Hepatocyte (in vitro differentiated cells): ENCODE data around the gene MBNL3. TPM values are rescaled to one million over a fixed set of nuclear protein-coding genes. Genes with fewer than 3 reads are reported as not detected.

Source experiments
- DNase-seq: peaks from one replicate; pipeline ENCODE4 v3.0.0-alpha.2; 2016; ENCODE audit warnings: low spot score
- H2AFZ ChIP-seq: fragments of 200-600 bp; sonication (generic); 2 replicates; pipeline ENCODE4 v1.6.0; 2016; ENCODE audit warnings: antibody characterized with exemption, mild to moderate bottlenecking
- H3K27ac ChIP-seq: fragments of 200-600 bp; sonication (generic); 2 replicates; pipeline ENCODE4 v1.5.1; 2016; ENCODE audit warnings: mild to moderate bottlenecking
- H3K27me3 ChIP-seq: fragments of 200-600 bp; sonication (generic); 2 replicates; pipeline ENCODE4 v1.6.1; 2016
- H3K36me3 ChIP-seq: fragments of 200-600 bp; sonication (generic); replicated peaks from 2 replicates; pipeline ENCODE4 v1.5.1; 2016; ENCODE audit warnings: low read depth; ENCODE audit not compliant: insufficient read depth
- H3K4me1 ChIP-seq: fragments of 200-600 bp; sonication (generic); 2 replicates; pipeline ENCODE4 v1.5.1; 2016; ENCODE audit warnings: mild to moderate bottlenecking, moderate library complexity; ENCODE audit not compliant: insufficient read depth
- H3K4me2 ChIP-seq: fragments of 200-600 bp; sonication (generic); 2 replicates; pipeline ENCODE4 v1.6.0; 2016
- H3K4me3 ChIP-seq: fragments of 200-600 bp; sonication (generic); 2 replicates; pipeline ENCODE4 v1.5.1; 2016; ENCODE audit warnings: mild to moderate bottlenecking
- H3K79me2 ChIP-seq: fragments of 200-600 bp; sonication (generic); 2 replicates; pipeline ENCODE4 v1.6.0; 2017; ENCODE audit warnings: mild to moderate bottlenecking
- H3K9me2 ChIP-seq: fragments of 200-600 bp; sonication (generic); replicated peaks from 2 replicates; pipeline ENCODE4 v1.6.0; 2017; ENCODE audit warnings: mild to moderate bottlenecking; ENCODE audit not compliant: insufficient read depth
- H3K9me3 ChIP-seq: fragments of 200-600 bp; sonication (generic); 2 replicates; pipeline ENCODE4 v1.5.1; 2016; ENCODE audit warnings: low read depth, mild to moderate bottlenecking
- H4K20me1 ChIP-seq: fragments of 200-600 bp; sonication (generic); 2 replicates; pipeline ENCODE4 v1.6.0; 2016; ENCODE audit warnings: mild to moderate bottlenecking; ENCODE audit not compliant: insufficient read depth, poor library complexity, severe bottlenecking
- EZH2 ChIP-seq: fragments of 200-600 bp; sonication (generic); IDR thresholded peaks from 2 replicates; pipeline ENCODE4 v1.6.1; 2016; ENCODE audit warnings: antibody characterized with exemption, mild to moderate bottlenecking, borderline replicate concordance
- EZH2phosphoT487 ChIP-seq: fragments of 200-600 bp; sonication (generic); IDR thresholded peaks from one replicate; pipeline ENCODE4 v1.6.1; 2018; ENCODE audit warnings: antibody characterized with exemption, mild to moderate bottlenecking, low read depth, moderate library complexity; ENCODE audit not compliant: unreplicated experiment, severe bottlenecking
- WGBS: methylation state at CpG from one replicate; pipeline ENCODE4 v1.1.6; 2016; ENCODE audit warnings: low lambda C conversion rate; ENCODE audit errors: missing lambda C conversion rate; 5-methylcytosine and 5-hydroxymethylcytosine counted together
- polyA plus RNA-seq: library from polyadenylated mRNA; unstranded; fragments of >200 nt; fragmentation: Nextera tagmentation; extraction: Ambion mirVana; gene quantifications from 2 replicates; pipeline ENCODE4 v1.2.1, GENCODE V29; 2016
- total RNA-seq: library from RNA; depleted of rRNA; stranded (reverse); fragments of >200 nt; gene quantifications from 2 replicates; pipeline ENCODE4 v1.2.3, GENCODE V29; 2014
- TF ChIP-seq, protein P1 (sequence below): fragments of 200-600 bp; sonication (generic); IDR thresholded peaks from 2 replicates; pipeline ENCODE4 v1.5.1; 2016; ENCODE audit warnings: antibody characterized with exemption, mild to moderate bottlenecking; ENCODE audit not compliant: poor library complexity

MBNL3 gene
- total and polyA plus RNA-seq, 2 experiments from 2014 or later, result 9.6 to 90.5 TPM

DNA sequence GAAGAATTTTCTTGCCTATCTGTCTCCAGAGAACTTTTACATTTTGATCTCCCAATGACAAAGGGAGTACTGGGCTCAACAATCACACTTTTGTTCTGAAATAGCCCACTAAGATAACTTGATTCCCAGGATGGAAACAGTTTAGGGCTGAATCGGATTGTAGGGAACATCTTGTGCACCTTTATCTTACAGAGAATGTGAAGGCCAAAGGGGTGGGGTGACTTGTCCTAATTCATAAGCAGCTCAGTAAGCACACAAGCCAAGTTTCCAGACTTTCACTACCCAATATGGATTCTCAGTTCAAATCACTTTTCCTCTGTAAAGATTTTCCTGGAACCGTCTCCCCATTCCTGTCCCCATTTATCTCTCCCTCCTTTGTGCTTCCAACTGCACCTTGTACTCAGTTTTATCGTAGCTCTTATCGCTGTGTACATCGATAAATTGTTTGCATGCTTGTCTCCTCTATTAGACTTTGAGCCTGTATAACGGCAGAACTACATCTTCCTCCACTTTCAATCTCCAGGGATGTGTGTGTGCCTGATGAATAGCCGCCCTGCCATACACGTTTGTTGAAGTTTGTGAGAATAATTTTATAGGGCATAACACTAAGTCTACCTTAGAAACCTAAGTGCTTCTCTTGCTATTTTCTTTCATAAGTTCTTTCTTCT, 77.4 kb downstream of the MBNL3 start:
- Histone ChIP-seq H3K27me3 (no peaks in the 10 kb centered on the region), H3K36me3 (no peaks in the 10 kb centered on the region), H3K4me1 (peaks cover 8% of the 10 kb centered on the region), H4K20me1 (no peaks in the 10 kb centered on the region), H2AFZ (no peak overlapping the region), H3K4me2 (peak overlapping the region; percentile 48), H3K79me2 (no peaks in the 10 kb centered on the region), H3K9me2 (no peaks in the 10 kb centered on the region), H3K9me3 (peaks cover 5% of the 10 kb centered on the region), H3K27ac (no peak overlapping the region), H3K4me3 (no peak overlapping the region)
- TF ChIP-seq, protein P1, sequence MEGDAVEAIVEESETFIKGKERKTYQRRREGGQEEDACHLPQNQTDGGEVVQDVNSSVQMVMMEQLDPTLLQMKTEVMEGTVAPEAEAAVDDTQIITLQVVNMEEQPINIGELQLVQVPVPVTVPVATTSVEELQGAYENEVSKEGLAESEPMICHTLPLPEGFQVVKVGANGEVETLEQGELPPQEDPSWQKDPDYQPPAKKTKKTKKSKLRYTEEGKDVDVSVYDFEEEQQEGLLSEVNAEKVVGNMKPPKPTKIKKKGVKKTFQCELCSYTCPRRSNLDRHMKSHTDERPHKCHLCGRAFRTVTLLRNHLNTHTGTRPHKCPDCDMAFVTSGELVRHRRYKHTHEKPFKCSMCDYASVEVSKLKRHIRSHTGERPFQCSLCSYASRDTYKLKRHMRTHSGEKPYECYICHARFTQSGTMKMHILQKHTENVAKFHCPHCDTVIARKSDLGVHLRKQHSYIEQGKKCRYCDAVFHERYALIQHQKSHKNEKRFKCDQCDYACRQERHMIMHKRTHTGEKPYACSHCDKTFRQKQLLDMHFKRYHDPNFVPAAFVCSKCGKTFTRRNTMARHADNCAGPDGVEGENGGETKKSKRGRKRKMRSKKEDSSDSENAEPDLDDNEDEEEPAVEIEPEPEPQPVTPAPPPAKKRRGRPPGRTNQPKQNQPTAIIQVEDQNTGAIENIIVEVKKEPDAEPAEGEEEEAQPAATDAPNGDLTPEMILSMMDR, result no peak
- TF ChIP-seq EZH2 (no peak), EZH2phosphoT487 (no peak)
- DNase-seq, result no peak
- WGBS, result 56% methylated on average over 8 of the region's 8 CpGs

GRCh38 chrX:132409780-132410556, 78.9 kb downstream of the MBNL3 start:
- Histone ChIP-seq H3K9me2 (no peaks in the 10 kb centered on the region), H2AFZ (no peak overlapping the region), H3K4me3 (no peak overlapping the region), H3K36me3 (no peaks in the 10 kb centered on the region), H3K27me3 (no peaks in the 10 kb centered on the region), H3K79me2 (no peaks in the 10 kb centered on the region), H3K27ac (no peak overlapping the region), H4K20me1 (no peaks in the 10 kb centered on the region), H3K4me1 (peaks cover 8% of the 10 kb centered on the region), H3K9me3 (peaks cover 5% of the 10 kb centered on the region), H3K4me2 (peak overlapping the region; percentile 33)
- no peak for DNase-seq
- WGBS, result 53% methylated on average over 5 of the region's 5 CpGs
- TF ChIP-seq EZH2 (no peak), EZH2phosphoT487 (no peak)
- TF ChIP-seq, protein P1, result no peak

- Histone ChIP-seq H4K20me1 (no peaks in the 10 kb centered on the region), H3K9me2 (no peaks in the 10 kb centered on the region), H3K36me3 (no peaks in the 10 kb centered on the region), H3K9me3 (peaks cover 5% of the 10 kb centered on the region), H3K27ac (no peak overlapping the region), H3K79me2 (no peaks in the 10 kb centered on the region), H3K4me1 (peaks cover 8% of the 10 kb centered on the region), H2AFZ (no peak overlapping the region), H3K4me2 (no peak overlapping the region), H3K4me3 (no peak overlapping the region), H3K27me3 (no peaks in the 10 kb centered on the region)
- TF ChIP-seq, protein P1, result no peak
- 38% methylated on average over 1 of the region's 1 CpG for WGBS
- DNase-seq, result no peak
These were observed 81.1 kb downstream of the MBNL3 start for GRCh38 chrX:132407691-132408090.
